Adrenal gland (tissue), 12 donors: ENCODE measurements around the gene MEGF11. TPM values are rescaled to one million over a fixed set of nuclear protein-coding genes. Genes with fewer than 3 reads are reported as not detected.

ENCODE experiments used
- DNase-seq, 7 donors: peaks; one replicate each; pipeline ENCODE4 v3.0.0-alpha.2; 2019 to 2020
- H3K27ac ChIP-seq, 5 donors: fragments of 200-600 bp; sonication (generic) in 4 of 5; 1 replicate in 3 of 5; 2 replicates in 2 of 5; pipeline versions ENCODE4 v1.5.1 to v1.8.0; 2016 to 2020; ENCODE audit warnings: mild to moderate bottlenecking in 1 of 5
- H3K27me3 ChIP-seq: fragments of 200-600 bp; 2 replicates; pipeline ENCODE4 v1.8.0; 2021
- H3K36me3 ChIP-seq, 2 donors: fragments of 200-600 bp; replicated peaks in 1 of 2; 1 replicate in 1 of 2; 2 replicates in 1 of 2; pipeline versions ENCODE4 v1.5.1 to v1.8.0; 2018 to 2022
- H3K4me1 ChIP-seq, 2 donors: fragments of 200-600 bp; replicated peaks in 1 of 2; 1 replicate in 1 of 2; 2 replicates in 1 of 2; pipeline versions ENCODE4 v1.5.1 to v1.8.0; 2018 to 2021
- H3K4me3 ChIP-seq, 4 donors: fragments of 200-600 bp; sonication (generic) in 3 of 4; one replicate each; pipeline ENCODE4 v1.5.1; 2016 to 2018
- H3K9me3 ChIP-seq, 3 donors: fragments of 200-600 bp; sonication (generic) in 1 of 3; replicated peaks in 1 of 3; 1 replicate in 2 of 3; 2 replicates in 1 of 3; pipeline versions ENCODE4 v1.5.1 to v1.8.0; 2016 to 2021
- CTCF ChIP-seq, 6 experiments: fragments of 450-650 bp in 4 of 6; fragments of 200-600 bp in 2 of 6; sonication (generic) in 1 of 6; IDR thresholded peaks; 1 replicate in 5 of 6; 2 replicates in 1 of 6; pipeline versions ENCODE4 v1.5.1 to v1.8.0; 2016 to 2021; ENCODE audit warnings: antibody characterized with exemption in 6 of 6, mild to moderate bottlenecking in 2 of 6, moderate library complexity in 1 of 6
- POLR2A ChIP-seq, 2 donors: fragments of 450-650 bp; IDR thresholded peaks; one replicate each; pipeline ENCODE4 v1.6.1; 2017; ENCODE audit warnings: antibody characterized with exemption in 2 of 2, mild to moderate bottlenecking in 2 of 2, moderate library complexity in 1 of 2
- WGBS, 4 donors: extraction: QIAGEN DNeasy Blood & Tissue Kit in 2 of 4; methylation state at CpG; one replicate each; pipeline versions ENCODE4 v1.1.5 to v1.1.7; 2013 to 2017; 5-methylcytosine and 5-hydroxymethylcytosine counted together
- intact Hi-C, 2 donors: fragments of 100-400 bp; cut with DNase I; formaldehyde crosslinking; loops; one replicate each; pipeline versions ENCODE4 v1.14.1 to v1.15.0; 2022 to 2023
- polyA plus RNA-seq, 3 donors: library from polyadenylated mRNA; stranded (reverse); fragments of 200-250 nt in 2 of 3; fragments of 350-450 nt in 1 of 3; fragmentation: Illumina TruSeq in 1 of 3; extraction: RNeasy Lipid Tissue Mini Kit (QIAGEN cat#74804) in 1 of 3; gene quantifications; one replicate each; pipeline ENCODE4 v1.2.3, GENCODE V29; 2013 to 2014
- total RNA-seq, 9 donors: library from RNA; depleted of rRNA in 4 of 9; stranded (reverse); fragments of >200 nt in 4 of 9; fragments of 120-200 nt in 1 of 9; fragmentation: NEBNext Ultra II Directional in 1 of 9; extraction: Animal tissue kit (Norgen Biotek cat#: 25700) in 1 of 9; gene quantifications; one replicate each; pipeline versions ENCODE4 v1.1.0 to v1.2.4, GENCODE V29; 2013 to 2023
- donor health status: healthy with polysubstance abuse.
- donor health status: Bipolar disorder and iron deficiency.
- donor health status: DM: yes; HTN: yes; CAD: no.
- donor health status: DM: no; HTN: no; CAD: no.
- donor health status: DM: no; HTN: no; CAD: no.
- donor health status: DM: yes; HTN: yes; CAD: no.

The MEGF11 gene
- total and polyA plus RNA-seq, 12 donors: 0.04 to 0.98 (median 0.14) TPM; not detected in 5

- intact Hi-C loops: no loop called here
- 32 to 43% (median 37%) methylated on average over 12 to 24 of the region's 29 CpGs for WGBS, 4 donors
- no peaks in the 10 kb centered on the region for H3K4me1 ChIP-seq
- DNase-seq: no peak
- peaks cover 17% of the 10 kb centered on the region for H3K27me3 ChIP-seq
- H3K27ac ChIP-seq: no peak overlapping the region
- no peak overlapping the region for H3K4me3 ChIP-seq
- TF ChIP-seq CTCF (IDR thresholded peaks at IDR 0.05) (no peak), POLR2A (IDR thresholded peaks at IDR 0.05) (no peak)
- no peaks in the 10 kb centered on the region for H3K36me3 ChIP-seq
- H3K9me3 ChIP-seq: no peaks in the 10 kb centered on the region
Observed at GRCh38 chr15:66039117-66039871, 214.3 kb downstream of the MEGF11 start.

GRCh38 chr15:66038387-66039116 is 215.0 kb downstream of the MEGF11 start:
- no peak overlapping the region for H3K4me3 ChIP-seq
- 53 to 67% (median 60%) methylated on average over 8 of the region's 8 CpGs for WGBS, 4 donors
- intact Hi-C loops: no loop called here
- H3K27me3 ChIP-seq: peaks cover 17% of the 10 kb centered on the region
- H3K4me1 ChIP-seq: no peaks in the 10 kb centered on the region
- H3K9me3 ChIP-seq: no peaks in the 10 kb centered on the region
- no peaks in the 10 kb centered on the region for H3K36me3 ChIP-seq
- no peak for DNase-seq
- no peak for TF ChIP-seq CTCF (IDR thresholded peaks at IDR 0.05)
- no peak for TF ChIP-seq POLR2A (IDR thresholded peaks at IDR 0.05)
- no peak overlapping the region for H3K27ac ChIP-seq

- no peaks in the 10 kb centered on the region for H3K4me1 ChIP-seq
- H3K36me3 ChIP-seq: no peaks in the 10 kb centered on the region
- no peaks in the 10 kb centered on the region for H3K9me3 ChIP-seq
- no peak overlapping the region for H3K4me3 ChIP-seq
- H3K27me3 ChIP-seq: peaks cover 17% of the 10 kb centered on the region
- TF ChIP-seq POLR2A (IDR thresholded peaks at IDR 0.05) (no peak), CTCF (IDR thresholded peaks at IDR 0.05) (no peak)
- intact Hi-C loops: no loop called here
- DNase-seq: no peak
- WGBS, 4 donors: 48 to 72% (median 67%) methylated on average over 2 to 5 of the region's 5 CpGs
- H3K27ac ChIP-seq: no peak overlapping the region
Observed at GRCh38 chr15:66036859-66037258, 216.7 kb downstream of the MEGF11 start.

GRCh38 chr15:66035901-66036300 is 217.6 kb downstream of the MEGF11 start:
- TF ChIP-seq POLR2A (IDR thresholded peaks at IDR 0.05): no peak
- no peak for TF ChIP-seq CTCF (IDR thresholded peaks at IDR 0.05)
- intact Hi-C loops: no loop called here
- Histone ChIP-seq H3K36me3 (no peaks in the 10 kb centered on the region), H3K4me1 (no peaks in the 10 kb centered on the region), H3K27ac (no peak overlapping the region), H3K9me3 (no peaks in the 10 kb centered on the region), H3K27me3 (peaks cover 12% of the 10 kb centered on the region), H3K4me3 (no peak overlapping the region)
- WGBS, 4 donors: 47 to 66% (median 61%) methylated on average over 5 of the region's 5 CpGs
- no peak for DNase-seq
